ENCODE measurements around the gene SIGLEC11. TPM values are rescaled to one million over a fixed set of nuclear protein-coding genes. Genes with fewer than 3 reads are reported as not detected.

The SIGLEC11 gene
- total and polyA plus RNA-seq, 2 donors (not counting 3 experiments of a cell fraction or from before 2014, with no cell fraction given) = not detected

GRCh38 chr19:49906879-49907564 is 54.0 kb downstream of the SIGLEC11 start:
- POLR2A ChIA-PET = no interaction called here
- Histone ChIP-seq H4K20me1 (replicated peaks; ENCODE audit: control insufficient read depth, extremely low read depth, insufficient read depth, low read length) (no peaks in the 10 kb centered on the region), H3K79me2 (ENCODE audit: control insufficient read depth, insufficient read depth, low read length) (no peaks in the 10 kb centered on the region), H2AFZ (ENCODE audit: low read depth, low read length) (no peak overlapping the region), H3K9me1 (replicated peaks; ENCODE audit: control insufficient read depth, extremely low read depth, insufficient read depth, low read length) (no peaks in the 10 kb centered on the region), H3K4me1 (ENCODE audit: control insufficient read depth, extremely low read depth, insufficient read depth, low read length) (no peaks in the 10 kb centered on the region), H3K4me2 (ENCODE audit: insufficient read depth, low read length) (no peak overlapping the region), H3K36me3 (ENCODE audit: control insufficient read depth in 2 of 2, extremely low read depth in 1 of 2, insufficient read depth in 2 of 2, low read length in 2 of 2) (peaks cover 6 to 20% of the 10 kb centered on the region in 2 experiments), H3K27ac (ENCODE audit: insufficient read depth, low read depth, low read length) (no peak overlapping the region), H3K9me3 (replicated peaks; ENCODE audit: control insufficient read depth, insufficient read depth, low read length) (no peaks in the 10 kb centered on the region), H3K4me3 (replicated peaks in 1 of 3; ENCODE audit: insufficient read depth in 1 of 3, low read depth in 1 of 3, low read length in 3 of 3) (no peak overlapping the region), H3K9ac (replicated peaks; ENCODE audit: extremely low read depth, insufficient read depth, low read length) (no peak overlapping the region), H3K27me3 (ENCODE audit: control insufficient read depth in 2 of 2, insufficient read depth in 2 of 2, low read length in 2 of 2) (no peaks in the 10 kb centered on the region)
- TF ChIP-seq JUN (IDR thresholded peaks at IDR 0.05; ENCODE audit: borderline replicate concordance, insufficient read depth, insufficient read length, low read depth) (no peak), MAX (IDR thresholded peaks at IDR 0.05; ENCODE audit: insufficient read depth, insufficient read length) (no peak), EZH2 (IDR thresholded peaks at IDR 0.05; ENCODE audit: borderline replicate concordance, low read depth, low read length, severe bottlenecking) (no peak), MYC (IDR thresholded peaks at IDR 0.05; ENCODE audit: low read depth, low read length) (no peak)
- no TSS peak for BruUV-seq (replicated peaks)
- dilution Hi-C loops (cut with MboI; ENCODE audit: extremely low pct_ligation_motif_present, low sequenced_read_pairs) (no loop called here), intact Hi-C loops (cut with micrococcal nuclease) (no loop called here)
- no peak for FAIRE-seq
- no peak for DNase-seq (ENCODE audit: low read depth, low spot score)
- CTCF ChIA-PET = interaction anchor here (1.3 kb wide), 1 partner anchor 9 kb away, joined by 5 read pairs; no protein-coding TSS in a partner anchor

DNA sequence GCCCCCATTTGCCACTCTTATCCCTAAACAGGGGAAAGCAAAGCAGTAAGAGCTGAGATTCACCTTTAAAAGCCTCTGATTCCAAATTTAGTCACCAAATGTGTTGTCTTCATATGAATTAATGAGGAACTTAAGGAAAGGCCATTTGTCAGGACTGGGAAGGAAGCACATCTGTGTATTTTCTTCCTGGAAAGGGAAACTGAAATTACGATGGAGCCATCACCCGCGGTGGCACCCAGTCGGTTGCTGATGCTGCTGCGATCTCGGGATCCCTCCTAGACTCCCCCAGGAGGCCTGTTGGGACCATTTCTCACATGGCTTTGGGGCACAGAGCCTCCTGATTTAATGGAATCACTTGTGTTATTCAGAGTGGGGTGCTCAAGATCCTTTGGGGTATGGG is 56.8 kb downstream of the SIGLEC11 start:
- Histone ChIP-seq H2AFZ (ENCODE audit: low read depth, low read length) (no peak overlapping the region), H3K9me3 (replicated peaks; ENCODE audit: control insufficient read depth, insufficient read depth, low read length) (no peaks in the 10 kb centered on the region), H3K9ac (replicated peaks; ENCODE audit: extremely low read depth, insufficient read depth, low read length) (no peak overlapping the region), H3K27ac (ENCODE audit: insufficient read depth, low read depth, low read length) (no peak overlapping the region), H3K4me3 (replicated peaks in 1 of 3; ENCODE audit: insufficient read depth in 1 of 3, low read depth in 1 of 3, low read length in 3 of 3) (no peak overlapping the region), H3K79me2 (ENCODE audit: control insufficient read depth, insufficient read depth, low read length) (no peaks in the 10 kb centered on the region), H3K4me1 (ENCODE audit: control insufficient read depth, extremely low read depth, insufficient read depth, low read length) (no peaks in the 10 kb centered on the region), H4K20me1 (replicated peaks; ENCODE audit: control insufficient read depth, extremely low read depth, insufficient read depth, low read length) (no peaks in the 10 kb centered on the region), H3K27me3 (ENCODE audit: control insufficient read depth in 2 of 2, insufficient read depth in 2 of 2, low read length in 2 of 2) (no peaks in the 10 kb centered on the region), H3K9me1 (replicated peaks; ENCODE audit: control insufficient read depth, extremely low read depth, insufficient read depth, low read length) (no peaks in the 10 kb centered on the region), H3K36me3 (ENCODE audit: control insufficient read depth in 2 of 2, extremely low read depth in 1 of 2, insufficient read depth in 2 of 2, low read length in 2 of 2) (peaks cover 5 to 13% of the 10 kb centered on the region in 2 experiments), H3K4me2 (ENCODE audit: insufficient read depth, low read length) (no peak overlapping the region)
- ChIA-PET POLR2A (no interaction called here), CTCF (no interaction called here)
- no peak for TF ChIP-seq FOS (IDR thresholded peaks at IDR 0.05; ENCODE audit: borderline replicate concordance, insufficient read depth, low read length)
- no peak for TF ChIP-seq EZH2 (IDR thresholded peaks at IDR 0.05; ENCODE audit: borderline replicate concordance, low read depth, low read length, severe bottlenecking)
- TF ChIP-seq CTCF (IDR thresholded peaks at IDR 0.05; ENCODE audit: extremely low read depth in 1 of 2, insufficient read depth in 1 of 2, low read depth in 1 of 2, low read length in 2 of 2) = no peak
- no peak for TF ChIP-seq MAX (IDR thresholded peaks at IDR 0.05; ENCODE audit: insufficient read depth, insufficient read length)
- TF ChIP-seq MYC (IDR thresholded peaks at IDR 0.05; ENCODE audit: low read depth, low read length) = no peak
- no peak for TF ChIP-seq POLR2AphosphoS5 (IDR thresholded peaks at IDR 0.05; ENCODE audit: insufficient read depth, low read depth, low read length)
- no peak for TF ChIP-seq POLR2A (IDR thresholded peaks at IDR 0.05; ENCODE audit: low read depth, low read length)
- TF ChIP-seq GATA2 (IDR thresholded peaks at IDR 0.05; ENCODE audit: insufficient read depth, insufficient read length, low read depth, low read length) = no peak
- no peak for TF ChIP-seq JUN (IDR thresholded peaks at IDR 0.05; ENCODE audit: borderline replicate concordance, insufficient read depth, insufficient read length, low read depth)
- no peak for DNase-seq (ENCODE audit: low read depth, low spot score)
- dilution Hi-C loops (cut with MboI; ENCODE audit: extremely low pct_ligation_motif_present, low sequenced_read_pairs) (no loop called here), intact Hi-C loops (cut with micrococcal nuclease) (no loop called here)
- BruUV-seq (replicated peaks) = no TSS peak
- FAIRE-seq = no peak

Data from endothelial cell of umbilical vein (primary cell).